K562 (cell line): ENCODE measurements around the gene ADGRD1. TPM values are rescaled to one million over a fixed set of nuclear protein-coding genes. Genes with fewer than 3 reads are reported as not detected.

Source experiments
- ATAC-seq: fragments of 200-7000 bp; cut with Tn5 transposase; 3 replicates; pipeline ENCODE4 v1.9.1; 2020; ENCODE audit warnings: moderate library complexity
- BruUV-seq: library from RNA; stranded (reverse); fragments of 400-500 nt; replicated peaks from 2 replicates; lab custom pipeline; 2021; lab: Mats Ljungman, UMichigan
- CTCF ChIA-PET: fragments of 300-600 bp; formaldehyde crosslinking; extraction: SDS; loops from one replicate; lab custom pipeline; 2021; ENCODE audit warnings: low intra/inter-chr PET ratio; lab: Yijun Ruan, JAX
- POLR2A ChIA-PET: fragments of 300-600, 350-650 bp; sonication (Branson Sonifier 250); formaldehyde crosslinking; extraction: SDS; loops from one replicate; lab custom pipeline; 2021; ENCODE audit warnings: antibody characterized with exemption, inconsistent platforms; lab: Yijun Ruan, JAX
- DNase-seq, 4 experiments: peaks; one replicate each; pipeline versions ENCODE4 v3.0.0 to v3.0.0-alpha.2; 2011 to 2018; ENCODE audit warnings: low spot score in 3 of 4, mixed read lengths in 3 of 4; ENCODE audit errors: extremely low read depth in 1 of 4
- FAIRE-seq: peaks from 2 replicates; lab custom pipeline; 2011; peaks lifted over from hg19 to GRCh38; lab: Jason Lieb, UNC
- H2AFZ ChIP-seq: 2 replicates; pipeline ENCODE4 v1.6.0; 2011; ENCODE audit warnings: low read depth, low read length, control low read depth, inconsistent platforms
- H3K27ac ChIP-seq: fragments of 200-600 bp; 3 replicates; pipeline ENCODE4 v1.8.0; 2011; ENCODE audit warnings: low read depth, mild to moderate bottlenecking, control low read depth, inconsistent platforms, low read length, moderate library complexity, mixed read lengths; ENCODE audit errors: extremely low read depth
- H3K27me3 ChIP-seq, 2 experiments: fragments of 300-600 bp in 1 of 2; 2 replicates in 1 of 2; 3 replicates in 1 of 2; pipeline versions ENCODE4 v1.6.0 to v1.8.0; 2011; ENCODE audit warnings: inconsistent platforms in 2 of 2, low read length in 2 of 2, mild to moderate bottlenecking in 1 of 2, mixed read lengths in 1 of 2, moderate library complexity in 1 of 2; ENCODE audit not compliant: control insufficient read depth in 2 of 2, insufficient read depth in 2 of 2
- H3K36me3 ChIP-seq: fragments of 300-600 bp; 3 replicates; pipeline ENCODE4 v1.8.0; 2011; ENCODE audit warnings: mild to moderate bottlenecking, low read length, inconsistent platforms; ENCODE audit not compliant: control insufficient read depth, insufficient read depth
- H3K4me1 ChIP-seq, 2 experiments: fragments of 200-600 bp in 1 of 2; replicated peaks in 1 of 2; 2 replicates in 1 of 2; 3 replicates in 1 of 2; pipeline versions ENCODE4 v1.5.1 to v1.8.0; 2011; ENCODE audit warnings: inconsistent platforms in 2 of 2, low read length in 2 of 2, mild to moderate bottlenecking in 1 of 2, mixed read lengths in 1 of 2, moderate library complexity in 1 of 2; ENCODE audit not compliant: control insufficient read depth in 2 of 2, insufficient read depth in 2 of 2
- H3K4me2 ChIP-seq: 2 replicates; pipeline ENCODE4 v1.6.1; 2011; ENCODE audit warnings: low read length, control low read depth, inconsistent platforms, mixed read lengths; ENCODE audit not compliant: insufficient read depth
- H3K4me3 ChIP-seq: fragments of 200-600 bp; sonication (generic), shearing (Covaris generic); 2 replicates; pipeline ENCODE4 v1.5.1; 2016; ENCODE audit warnings: control low read depth, inconsistent platforms
- H3K79me2 ChIP-seq: fragments of 200-600 bp; 3 replicates; pipeline ENCODE4 v1.8.0; 2011; ENCODE audit warnings: low read length, inconsistent platforms; ENCODE audit not compliant: control insufficient read depth, insufficient read depth
- H3K9ac ChIP-seq, 2 experiments: 2 replicates each; pipeline versions ENCODE4 v1.6.0 to v1.6.1; 2011; ENCODE audit warnings: low read depth in 2 of 2, low read length in 2 of 2, control low read depth in 1 of 2, inconsistent platforms in 1 of 2, mild to moderate bottlenecking in 1 of 2, mixed read lengths in 1 of 2; ENCODE audit not compliant: insufficient read depth in 1 of 2
- H3K9me1 ChIP-seq: one replicate; pipeline ENCODE4 v1.6.0; 2011; ENCODE audit warnings: inconsistent platforms, mild to moderate bottlenecking, low read length, moderate library complexity; ENCODE audit not compliant: control insufficient read depth, insufficient read depth
- H3K9me3 ChIP-seq: replicated peaks from 2 replicates; pipeline ENCODE4 v1.5.1; 2011; ENCODE audit warnings: low read depth, low read length, inconsistent platforms; ENCODE audit not compliant: control insufficient read depth, insufficient read depth
- H4K20me1 ChIP-seq: replicated peaks from 2 replicates; pipeline ENCODE4 v1.6.1; 2011; ENCODE audit warnings: low read length, inconsistent platforms, mixed read lengths; ENCODE audit not compliant: control insufficient read depth, insufficient read depth
- ADNP ChIP-seq: fragments of 200-800 bp; sonication (Bioruptor generic); IDR thresholded peaks from 2 replicates; pipeline ENCODE4 v1.6.1; 2016; ENCODE audit warnings: missing genetic modification characterization, missing compliant biosample characterization
- CLOCK ChIP-seq: fragments of 250-450 bp; sonication (Bioruptor Pico); IDR thresholded peaks from 2 replicates; pipeline ENCODE4 v1.4.0; 2020; ENCODE audit warnings: mild to moderate bottlenecking, moderate library complexity, borderline replicate concordance
- CTBP1 ChIP-seq: fragments of 450-650 bp; IDR thresholded peaks from 2 replicates; pipeline ENCODE4 v1.6.1; 2016; ENCODE audit warnings: borderline replicate concordance
- DNMT1 ChIP-seq: fragments of 450-650 bp; IDR thresholded peaks from 2 replicates; pipeline ENCODE4 v1.6.1; 2016; ENCODE audit warnings: antibody characterized with exemption, mild to moderate bottlenecking
- GTF2B ChIP-seq: IDR thresholded peaks from 2 replicates; pipeline ENCODE4 v1.6.1; 2011; ENCODE audit not compliant: insufficient read length; ENCODE audit errors: extremely low read depth
- HDAC1 ChIP-seq, 2 experiments: fragments of 450-650 bp; IDR thresholded peaks; 2 replicates each; pipeline ENCODE4 v1.6.1; 2016 to 2017; ENCODE audit warnings: inconsistent platforms in 1 of 2, mild to moderate bottlenecking in 1 of 2, moderate library complexity in 1 of 2
- HSF4 ChIP-seq: fragments of 250-450 bp; sonication (Bioruptor Pico); IDR thresholded peaks from 2 replicates; pipeline ENCODE4 v2.1.2; 2022; ENCODE audit warnings: mild to moderate bottlenecking, moderate library complexity, borderline replicate concordance
- MED1 ChIP-seq: sonication (generic); formaldehyde crosslinking; IDR thresholded peaks from 2 replicates; pipeline ENCODE4 v1.8.1; 2023; ENCODE audit warnings: missing genetic modification reagents, borderline replicate concordance
- PCBP2 ChIP-seq: fragments of 200-400 bp; formaldehyde crosslinking; IDR thresholded peaks from 2 replicates; pipeline ENCODE4 v1.6.1; 2018; ENCODE audit warnings: low read length, low read depth, mild to moderate bottlenecking, moderate library complexity; ENCODE audit not compliant: poor library complexity, severe bottlenecking
- PHB2 ChIP-seq: fragments of 450-650 bp; IDR thresholded peaks from 2 replicates; pipeline ENCODE4 v1.6.1; 2017; ENCODE audit warnings: low read depth
- POLR2H ChIP-seq: IDR thresholded peaks from 2 replicates; pipeline ENCODE4 v1.6.1; 2016; ENCODE audit warnings: missing genetic modification characterization, low read depth, mild to moderate bottlenecking, control low read depth, missing compliant biosample characterization, moderate library complexity
- RBM14 ChIP-seq: fragments of 200-400 bp; formaldehyde crosslinking; IDR thresholded peaks from 2 replicates; pipeline ENCODE4 v1.6.1; 2018; ENCODE audit warnings: low read depth, mild to moderate bottlenecking, low read length, moderate library complexity, borderline replicate concordance; ENCODE audit not compliant: insufficient read depth
- SMAD2 ChIP-seq: fragments of 150-350 bp; IDR thresholded peaks from 2 replicates; pipeline ENCODE4 v1.6.1; 2014; ENCODE audit warnings: low read depth, mild to moderate bottlenecking, low read length
- SMARCA5 ChIP-seq: fragments of 450-650 bp; IDR thresholded peaks from 2 replicates; pipeline ENCODE4 v1.6.1; 2016
- ZFP30 ChIP-seq: fragments of 250-450 bp; sonication (Bioruptor Pico); IDR thresholded peaks from 2 replicates; pipeline ENCODE4 v1.8.0; 2022; ENCODE audit warnings: moderate library complexity, mild to moderate bottlenecking, inconsistent platforms, borderline replicate concordance
- ZKSCAN3 ChIP-seq: fragments of 250-450 bp; sonication (Bioruptor Pico); IDR thresholded peaks from 2 replicates; pipeline ENCODE4 v1.4.0; 2020
- ZNF253 ChIP-seq: fragments of 250-450 bp; sonication (Bioruptor Pico); conservative IDR thresholded peaks from 2 replicates; pipeline ENCODE4 v1.6.1; 2021; ENCODE audit warnings: mild to moderate bottlenecking
- WGBS: fragments of 100-300 bp; shearing (Covaris generic); methylation state at CpG from one replicate; pipeline ENCODE4 v1.1.6; 2016; ENCODE audit warnings: low coverage, mixed read lengths; ENCODE audit not compliant: insufficient coverage; ENCODE audit errors: missing lambda C conversion rate; 5-methylcytosine and 5-hydroxymethylcytosine counted together
- in situ Hi-C: fragments of 300-500 bp; cut with MboI; formaldehyde crosslinking; loops from 4 replicates; pipeline ENCODE4 v1.15.0; 2018; ENCODE audit warnings: inconsistent platforms, mixed read lengths
- intact Hi-C: fragments of 100-400 bp; cut with micrococcal nuclease; formaldehyde crosslinking; loops from 2 replicates; pipeline ENCODE4 v1.14.2; 2022
- polyA plus RNA-seq, 8 experiments: library from polyadenylated mRNA; depleted of rRNA in 4 of 8; stranded (reverse) in 5 of 8; unstranded in 3 of 8; fragments of >200 nt; fragmentation: Nextera tagmentation in 2 of 8; fragmentation: Illumina TruSeq in 1 of 8; extraction: Ambion mirVana in 2 of 8; extraction: Trizol in 1 of 8; gene quantifications; 2 replicates each; pipeline versions ENCODE4 v1.2.1 to v1.2.3, GENCODE V29; 2011 to 2014; ENCODE audit warnings: inconsistent platforms in 1 of 8, missing spikeins in 1 of 8
- total RNA-seq, 7 experiments: library from RNA; depleted of rRNA in 6 of 7; stranded (reverse); fragments of >200 nt in 6 of 7; fragmentation: Illumina TruSeq in 2 of 7; extraction: Trizol in 2 of 7; gene quantifications; 2 replicates each; pipeline versions ENCODE4 v1.2.1 to v1.2.3, GENCODE V29; 2011 to 2021; ENCODE audit warnings: low replicate concordance in 1 of 7
- TF ChIP-seq, protein P1 (sequence below), 2 experiments: fragments of 450-650 bp; IDR thresholded peaks; 2 replicates each; pipeline ENCODE4 v1.6.1; 2016
- TF ChIP-seq, protein P2 (sequence below): sonication (generic); formaldehyde crosslinking; IDR thresholded peaks from 2 replicates; pipeline ENCODE4 v1.8.1; 2022; ENCODE audit warnings: missing genetic modification reagents

Gene ADGRD1
- total and polyA plus RNA-seq, 9 of the 15 experiments (the other 6 are each of a cell fraction or from before 2014, with no cell fraction given), result 1.7 to 11.7 (median 3.3) TPM

- 4% methylated on average over 5 of the region's 5 CpGs for WGBS
- H4K20me1 ChIP-seq, result no peaks in the 10 kb centered on the region
- H3K4me1 ChIP-seq, result no peaks in the 10 kb centered on the region
- H3K4me3 ChIP-seq, result no peak overlapping the region
- peaks cover 0 to 32% of the 10 kb centered on the region in 2 experiments for H3K27me3 ChIP-seq
- in situ Hi-C loops, result no loop called here
- DNase-seq, result no peak
- POLR2A ChIA-PET, result interaction anchor here (0.6 kb wide), 1 partner anchor 38 kb away, joined by 3 read pairs; no protein-coding TSS in a partner anchor
- no peak overlapping the region for H3K27ac ChIP-seq
- TF ChIP-seq ZKSCAN3 (no peak), HDAC1 (IDR thresholded peaks at IDR 0.05) (no peak), POLR2H (tag) (no peak), GTF2B (no peak), ZFP30 (CRISPR knock-in tag) (no peak), DNMT1 (no peak), CLOCK (CRISPR knock-in tag) (no peak), CTBP1 (no peak), ADNP (no peak), PCBP2 (no peak), HSF4 (no peak), ZNF253 (no peak), RBM14 (no peak), SMAD2 (no peak), SMARCA5 (no peak), MED1 (CRISPR knock-in tag) (no peak), PHB2 (no peak)
- TF ChIP-seq, protein P1, sequence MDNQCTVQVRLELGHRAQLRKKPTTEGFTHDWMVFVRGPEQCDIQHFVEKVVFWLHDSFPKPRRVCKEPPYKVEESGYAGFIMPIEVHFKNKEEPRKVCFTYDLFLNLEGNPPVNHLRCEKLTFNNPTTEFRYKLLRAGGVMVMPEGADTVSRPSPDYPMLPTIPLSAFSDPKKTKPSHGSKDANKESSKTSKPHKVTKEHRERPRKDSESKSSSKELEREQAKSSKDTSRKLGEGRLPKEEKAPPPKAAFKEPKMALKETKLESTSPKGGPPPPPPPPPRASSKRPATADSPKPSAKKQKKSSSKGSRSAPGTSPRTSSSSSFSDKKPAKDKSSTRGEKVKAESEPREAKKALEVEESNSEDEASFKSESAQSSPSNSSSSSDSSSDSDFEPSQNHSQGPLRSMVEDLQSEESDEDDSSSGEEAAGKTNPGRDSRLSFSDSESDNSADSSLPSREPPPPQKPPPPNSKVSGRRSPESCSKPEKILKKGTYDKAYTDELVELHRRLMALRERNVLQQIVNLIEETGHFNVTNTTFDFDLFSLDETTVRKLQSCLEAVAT (IDR thresholded peaks at IDR 0.05), result no peak
- TF ChIP-seq, protein P2, sequence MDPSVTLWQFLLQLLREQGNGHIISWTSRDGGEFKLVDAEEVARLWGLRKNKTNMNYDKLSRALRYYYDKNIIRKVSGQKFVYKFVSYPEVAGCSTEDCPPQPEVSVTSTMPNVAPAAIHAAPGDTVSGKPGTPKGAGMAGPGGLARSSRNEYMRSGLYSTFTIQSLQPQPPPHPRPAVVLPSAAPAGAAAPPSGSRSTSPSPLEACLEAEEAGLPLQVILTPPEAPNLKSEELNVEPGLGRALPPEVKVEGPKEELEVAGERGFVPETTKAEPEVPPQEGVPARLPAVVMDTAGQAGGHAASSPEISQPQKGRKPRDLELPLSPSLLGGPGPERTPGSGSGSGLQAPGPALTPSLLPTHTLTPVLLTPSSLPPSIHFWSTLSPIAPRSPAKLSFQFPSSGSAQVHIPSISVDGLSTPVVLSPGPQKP (CRISPR knock-in tag), result no peak
- TF ChIP-seq, all 486 proteins: peak for 0
- ATAC-seq, result no peak
- Histone ChIP-seq H3K9me3 (no peaks in the 10 kb centered on the region), H2AFZ (no peak overlapping the region), H3K4me2 (no peak overlapping the region), H3K36me3 (no peaks in the 10 kb centered on the region), H3K79me2 (no peaks in the 10 kb centered on the region), H3K9ac (no peak overlapping the region), H3K9me1 (peaks cover 2% of the 10 kb centered on the region)
- CTCF ChIA-PET, result no interaction called here
- FAIRE-seq, result no peak
- intact Hi-C loops, result no loop called here
- no TSS peak for BruUV-seq
These were observed 200.2 kb downstream of the ADGRD1 start for GRCh38 chr12:131153956-131154355.
